Measurements from ENCODE around the gene NR1H4. TPM values are rescaled to one million over a fixed set of nuclear protein-coding genes. Genes with fewer than 3 reads are reported as not detected.

The NR1H4 gene
- total and polyA plus RNA-seq, 9 of the 15 experiments (the other 6 are each of a cell fraction or from before 2014, with no cell fraction given): 0.03 TPM; not detected in 8

DNA sequence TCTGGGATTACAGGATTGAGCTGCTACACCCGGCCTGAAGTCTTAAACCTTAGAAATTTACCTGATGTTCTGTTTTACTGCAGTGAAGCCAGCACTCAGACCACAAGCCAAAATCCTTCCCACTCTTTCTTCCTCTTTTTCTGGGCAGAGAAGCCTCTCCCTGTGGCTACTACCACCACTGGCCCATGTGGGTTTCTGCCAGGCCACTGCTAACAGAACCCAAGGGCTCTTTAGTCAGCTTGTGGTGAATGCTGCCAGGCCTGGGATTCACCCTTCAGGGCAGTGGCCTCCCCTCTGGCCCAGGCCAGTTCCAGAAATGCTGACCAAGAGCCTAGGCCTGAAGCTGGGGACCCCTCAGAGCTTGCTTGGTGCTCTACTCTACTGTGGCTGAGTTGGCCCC is 135.1 kb downstream of the NR1H4 start (continued):
- TF ChIP-seq, protein P1, sequence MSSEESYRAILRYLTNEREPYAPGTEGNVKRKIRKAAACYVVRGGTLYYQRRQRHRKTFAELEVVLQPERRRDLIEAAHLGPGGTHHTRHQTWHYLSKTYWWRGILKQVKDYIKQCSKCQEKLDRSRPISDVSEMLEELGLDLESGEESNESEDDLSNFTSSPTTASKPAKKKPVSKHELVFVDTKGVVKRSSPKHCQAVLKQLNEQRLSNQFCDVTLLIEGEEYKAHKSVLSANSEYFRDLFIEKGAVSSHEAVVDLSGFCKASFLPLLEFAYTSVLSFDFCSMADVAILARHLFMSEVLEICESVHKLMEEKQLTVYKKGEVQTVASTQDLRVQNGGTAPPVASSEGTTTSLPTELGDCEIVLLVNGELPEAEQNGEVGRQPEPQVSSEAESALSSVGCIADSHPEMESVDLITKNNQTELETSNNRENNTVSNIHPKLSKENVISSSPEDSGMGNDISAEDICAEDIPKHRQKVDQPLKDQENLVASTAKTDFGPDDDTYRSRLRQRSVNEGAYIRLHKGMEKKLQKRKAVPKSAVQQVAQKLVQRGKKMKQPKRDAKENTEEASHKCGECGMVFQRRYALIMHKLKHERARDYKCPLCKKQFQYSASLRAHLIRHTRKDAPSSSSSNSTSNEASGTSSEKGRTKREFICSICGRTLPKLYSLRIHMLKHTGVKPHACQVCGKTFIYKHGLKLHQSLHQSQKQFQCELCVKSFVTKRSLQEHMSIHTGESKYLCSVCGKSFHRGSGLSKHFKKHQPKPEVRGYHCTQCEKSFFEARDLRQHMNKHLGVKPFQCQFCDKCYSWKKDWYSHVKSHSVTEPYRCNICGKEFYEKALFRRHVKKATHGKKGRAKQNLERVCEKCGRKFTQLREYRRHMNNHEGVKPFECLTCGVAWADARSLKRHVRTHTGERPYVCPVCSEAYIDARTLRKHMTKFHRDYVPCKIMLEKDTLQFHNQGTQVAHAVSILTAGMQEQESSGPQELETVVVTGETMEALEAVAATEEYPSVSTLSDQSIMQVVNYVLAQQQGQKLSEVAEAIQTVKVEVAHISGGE (CRISPR knock-in tag; IDR thresholded peaks at IDR 0.05): no peak
- TF ChIP-seq MCM5 (IDR thresholded peaks at IDR 0.05; ENCODE audit: low read depth) (no peak), RBM14 (IDR thresholded peaks at IDR 0.05; ENCODE audit: borderline replicate concordance, insufficient read depth, low read depth, low read length) (no peak), PHF8 (IDR thresholded peaks at IDR 0.05; ENCODE audit: borderline replicate concordance, low read length) (no peak), ZZZ3 (IDR thresholded peaks at IDR 0.05) (no peak)

DNA sequence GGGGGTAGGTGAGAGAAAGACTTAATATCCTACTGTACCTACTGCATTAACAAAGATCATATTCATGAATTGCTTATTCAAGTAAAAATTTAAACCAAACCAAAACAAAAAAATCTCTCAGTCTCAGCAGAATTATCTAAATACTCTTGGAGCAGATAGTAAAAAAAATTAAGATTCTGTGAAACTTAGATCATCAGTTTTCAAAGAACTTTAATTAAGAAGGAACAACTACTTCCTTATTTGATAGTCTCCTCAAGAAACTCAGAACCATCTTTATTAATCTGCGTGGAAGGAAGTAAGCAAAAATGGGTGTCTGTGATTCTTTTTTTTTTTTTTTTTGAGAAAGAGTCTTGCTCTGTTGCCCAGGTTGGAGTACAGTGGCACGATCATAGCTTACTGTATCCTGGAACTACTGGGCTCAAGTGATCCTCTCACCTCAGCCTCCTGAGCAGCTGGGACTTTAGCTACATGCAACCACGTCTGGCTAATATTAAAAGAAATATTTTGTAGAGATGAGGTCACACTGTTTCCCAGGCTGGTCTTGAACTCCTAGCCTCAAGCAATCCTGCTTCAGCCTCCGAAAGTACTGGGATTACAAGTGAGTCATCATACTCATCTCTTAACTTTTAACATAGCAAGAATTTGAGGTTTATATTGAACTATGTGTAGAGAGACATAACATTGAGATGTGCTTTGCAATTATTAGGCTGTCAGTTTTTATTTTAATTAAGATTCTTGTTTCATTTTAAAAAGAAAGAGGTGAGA is 137.2 kb downstream of the NR1H4 start:
- FAIRE-seq (no peak), DNase-seq (ENCODE audit: extremely low read depth in 1 of 4, low spot score in 3 of 4) (no peak), ATAC-seq (no peak)
- Histone ChIP-seq H2AFZ (ENCODE audit: low read depth, low read length) (no peak overlapping the region), H4K20me1 (replicated peaks; ENCODE audit: control insufficient read depth, insufficient read depth, low read length) (no peaks in the 10 kb centered on the region), H3K27ac (ENCODE audit: extremely low read depth, low read depth, low read length) (no peak overlapping the region), H3K36me3 (ENCODE audit: control insufficient read depth, insufficient read depth, low read length) (no peaks in the 10 kb centered on the region), H3K4me3 (no peak overlapping the region), H3K79me2 (ENCODE audit: control insufficient read depth, insufficient read depth, low read length) (no peaks in the 10 kb centered on the region), H3K4me1 (replicated peaks in 1 of 2; ENCODE audit: control insufficient read depth in 2 of 2, insufficient read depth in 2 of 2, low read length in 2 of 2) (no peaks in the 10 kb centered on the region; a peak in 1 of 5 replicates), H3K9me1 (ENCODE audit: control insufficient read depth, insufficient read depth, low read length) (no peaks in the 10 kb centered on the region), H3K4me2 (ENCODE audit: insufficient read depth, low read length) (no peak overlapping the region), H3K9me3 (replicated peaks; ENCODE audit: control insufficient read depth, insufficient read depth, low read depth, low read length) (no peaks in the 10 kb centered on the region), H3K9ac (ENCODE audit: insufficient read depth in 1 of 2, low read depth in 2 of 2, low read length in 2 of 2) (no peak overlapping the region), H3K27me3 (ENCODE audit: control insufficient read depth in 2 of 2, insufficient read depth in 2 of 2, low read length in 2 of 2) (no peaks in the 10 kb centered on the region)
- ChIA-PET CTCF (ENCODE audit: low intra/inter-chr PET ratio) (interaction anchor here (0.7 kb wide), 1 partner anchor 1326 kb away, joined by 3 read pairs; no protein-coding TSS in a partner anchor), POLR2A (no interaction called here)
- in situ Hi-C loops (cut with MboI) (no loop called here), intact Hi-C loops (cut with micrococcal nuclease) (no loop called here)
- no TSS peak for BruUV-seq (replicated peaks)
- TF ChIP-seq YBX1 (IDR thresholded peaks at IDR 0.05) (no peak), CBX8 (IDR thresholded peaks at IDR 0.05; ENCODE audit: borderline replicate concordance, extremely low read depth, low read depth, low read length, poor library complexity, severe bottlenecking) (no peak), BCOR (IDR thresholded peaks at IDR 0.05) (no peak), ARHGAP35 (IDR thresholded peaks at IDR 0.05; ENCODE audit: partially characterized antibody) (no peak), POLR2A (conservative IDR thresholded peaks at IDR 0.05) (no peak), NR1H2 (CRISPR knock-in tag; IDR thresholded peaks at IDR 0.05) (no peak), SRSF7 (optimal IDR thresholded peaks at IDR 0.05; ENCODE audit: low read depth, low read length) (no peak)
- 18% methylated on average over 4 of the region's 4 CpGs for WGBS (ENCODE audit: insufficient coverage, low coverage, missing lambda C conversion rate)

Measured in K562 (cell line).